ENCODE measurements around the gene STT3A. TPM values are rescaled to one million over a fixed set of nuclear protein-coding genes. Genes with fewer than 3 reads are reported as not detected.
A peak's percentile ranks its signal among the peaks of the same experiment; 100 is the strongest.

STT3A gene
- total and polyA plus RNA-seq, 10 of the 15 experiments (the other 5 are each of a cell fraction or from before 2014, with no cell fraction given), result 74.4 to 202 (median 118) TPM

DNA sequence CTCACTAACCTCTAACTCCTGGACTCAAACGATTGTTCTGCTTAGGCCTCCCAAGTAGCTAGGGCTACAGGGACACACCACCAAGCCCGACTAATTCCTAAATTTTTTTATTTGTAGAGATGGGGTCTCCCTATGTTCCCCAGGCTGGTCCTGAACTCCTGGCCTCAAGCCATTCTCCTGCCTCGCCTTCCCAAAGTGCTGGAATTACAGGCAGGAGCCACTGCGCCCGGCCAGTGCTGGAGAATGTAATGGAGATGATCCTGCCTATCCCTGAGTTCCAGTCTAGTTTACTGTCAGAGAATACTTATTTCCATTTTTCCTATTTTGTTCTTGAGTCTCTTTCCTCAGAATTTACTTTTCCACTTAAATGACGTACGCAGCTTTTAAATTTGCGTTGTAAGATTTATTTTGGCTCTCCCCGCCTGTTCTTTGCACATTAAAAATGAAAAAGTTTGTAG lies 32.1 kb downstream of the STT3A start, which contains the start of gene CHEK1:
TSS of gene CHEK1 (plus strand) at position 408 of the 458 bp plus-strand sequence. CDS start 1,606 bp downstream, outside the sequence.
- no peak for ATAC-seq
- intact Hi-C loops (cut with micrococcal nuclease; ENCODE audit: unreplicated experiment) (loop anchor here (1.0 to 2.0 kb wide), 2 partner anchors 32 to 55 kb away; partner anchors contain the start of genes EI24 and STT3A), in situ Hi-C loops (cut with MboI) (no loop called here)
- Histone ChIP-seq H3K36me3 (ENCODE audit: control insufficient read depth in 2 of 2, insufficient read depth in 2 of 2, low read length in 1 of 2) (peaks cover 2 to 15% of the 10 kb centered on the region in 2 experiments), H3K27me3 (replicated peaks in 1 of 2; ENCODE audit: control insufficient read depth in 2 of 2, insufficient read depth in 2 of 2, low read length in 1 of 2) (no peaks in the 10 kb centered on the region), H3K9me3 (replicated peaks; ENCODE audit: control insufficient read depth, insufficient read depth, low read length) (no peaks in the 10 kb centered on the region), H3K4me3 (peak within 1 kb of the TSS; percentile 81), H3K4me2 (ENCODE audit: control insufficient read depth, insufficient read depth) (peak within 1 kb of the TSS; percentile 97), H3K27ac (ENCODE audit: control insufficient read depth, insufficient read depth) (peak within 1 kb of the TSS; percentile 97), H3K79me2 (ENCODE audit: control insufficient read depth, insufficient read depth, low read length) (peaks cover 29% of the 10 kb centered on the region), H2AFZ (ENCODE audit: control insufficient read depth, low read depth, low read length) (peak within 1 kb of the TSS; percentile 95), H4K20me1 (ENCODE audit: control insufficient read depth, insufficient read depth) (no peaks in the 10 kb centered on the region), H3K4me1 (ENCODE audit: control insufficient read depth, insufficient read depth, low read length) (peaks cover 7% of the 10 kb centered on the region; the same call in 1 of the 2 replicates), H3K9ac (ENCODE audit: control insufficient read depth, insufficient read depth, low read length) (peak within 1 kb of the TSS; percentile 97)
- ChIA-PET CTCF (interaction anchor here (1.1 to 1.4 kb wide), 3 partner anchors 31 to 263 kb away, joined by 3 to 4 read pairs (median 4); partner anchors contain the start of gene HYLS1), POLR2A (interaction anchor here (0.7 to 2.4 kb wide), 7 partner anchors 9 to 263 kb away, joined by 3 to 18 read pairs (median 4); partner anchors contain the start of genes HYLS1 and STT3A), RAD21 (ENCODE audit: unreplicated experiment) (interaction anchor here (0.8 to 1.9 kb wide), 6 partner anchors 8 to 265 kb away, joined by 3 to 5 read pairs (median 3); partner anchors contain the start of genes HYLS1 and STT3A), SMC1A (ENCODE audit: uncharacterized antibody, unreplicated experiment) (interaction anchor here (1.2 to 2.4 kb wide), 7 partner anchors 31 to 569 kb away, joined by 3 to 10 read pairs (median 5); partner anchors contain the start of gene STT3A)
- BruUV-seq (replicated peaks), result no TSS peak
- no peak for FAIRE-seq
- no peak for TF ChIP-seq SIN3A (IDR thresholded peaks at IDR 0.05; ENCODE audit: low read depth, low read length)
- no peak for DNase-seq (ENCODE audit: low read depth, low spot score)
- WGBS (ENCODE audit: insufficient coverage, insufficient replicate concordance, low lambda C conversion rate, missing lambda C conversion rate), result 54% methylated on average over 9 of the region's 9 CpGs

DNA sequence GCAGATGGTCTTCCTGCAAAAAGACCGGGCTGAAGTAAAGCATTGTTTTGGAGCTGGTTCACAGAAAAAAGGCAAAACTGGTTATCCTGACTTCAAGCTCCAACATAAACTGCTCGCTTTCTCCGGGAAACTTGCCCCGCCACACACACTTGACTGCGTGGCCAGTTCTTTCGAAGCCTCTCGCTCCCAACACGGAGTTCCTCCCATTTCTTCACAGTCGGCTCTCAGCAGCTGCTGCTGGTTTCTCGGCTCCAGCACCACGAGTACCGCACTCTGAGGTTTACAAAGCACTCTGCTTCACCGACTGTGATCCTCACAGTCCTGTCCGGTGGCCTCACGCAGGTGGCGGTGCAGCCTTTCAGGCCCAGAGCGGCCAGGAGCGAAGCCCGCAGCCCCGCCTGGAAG lies 32.6 kb downstream of the STT3A start:
- H4K20me1 ChIP-seq (ENCODE audit: control insufficient read depth, insufficient read depth), result no peaks in the 10 kb centered on the region
- TSS peak; percentile 97 for BruUV-seq (replicated peaks)
- CTCF ChIA-PET, result interaction anchor here (1.1 to 1.4 kb wide), 3 partner anchors 32 to 263 kb away, joined by 3 to 4 read pairs (median 4); partner anchors contain the start of gene HYLS1
- peak overlapping the region; percentile 95 for H2AFZ ChIP-seq (ENCODE audit: control insufficient read depth, low read depth, low read length)
- H3K4me1 ChIP-seq (ENCODE audit: control insufficient read depth, insufficient read depth, low read length), result peaks cover 7% of the 10 kb centered on the region; the same call in 1 of the 2 replicates
- SMC1A ChIA-PET (ENCODE audit: uncharacterized antibody, unreplicated experiment), result interaction anchor here (0.6 to 2.4 kb wide), 8 partner anchors 31 to 569 kb away, joined by 3 to 10 read pairs (median 4); partner anchors contain the start of gene STT3A
- WGBS (ENCODE audit: insufficient coverage, insufficient replicate concordance, low lambda C conversion rate, missing lambda C conversion rate), result under 1% methylated on average over 20 of the region's 20 CpGs
- H3K9me3 ChIP-seq (replicated peaks; ENCODE audit: control insufficient read depth, insufficient read depth, low read length), result no peaks in the 10 kb centered on the region
- POLR2A ChIA-PET, result interaction anchor here (0.7 to 2.4 kb wide), 8 partner anchors 8 to 263 kb away, joined by 3 to 18 read pairs (median 4); partner anchors contain the start of genes HYLS1 and STT3A
- FAIRE-seq (no peak), DNase-seq (ENCODE audit: low read depth, low spot score) (no peak), ATAC-seq (no peak)
- peak overlapping the region; percentile 97 for H3K4me2 ChIP-seq (ENCODE audit: control insufficient read depth, insufficient read depth)
- H3K9ac ChIP-seq (ENCODE audit: control insufficient read depth, insufficient read depth, low read length), result peak overlapping the region; percentile 97
- intact Hi-C loops (cut with micrococcal nuclease; ENCODE audit: unreplicated experiment), result loop anchor here (1.0 to 2.0 kb wide), 2 partner anchors 32 to 56 kb away; partner anchors contain the start of genes EI24 and STT3A
- H3K36me3 ChIP-seq (ENCODE audit: control insufficient read depth in 2 of 2, insufficient read depth in 2 of 2, low read length in 1 of 2), result peaks cover 3 to 10% of the 10 kb centered on the region in 2 experiments
- peak overlapping the region; percentile 81 for H3K4me3 ChIP-seq
- no peaks in the 10 kb centered on the region for H3K27me3 ChIP-seq (replicated peaks in 1 of 2; ENCODE audit: control insufficient read depth in 2 of 2, insufficient read depth in 2 of 2, low read length in 1 of 2)
- H3K79me2 ChIP-seq (ENCODE audit: control insufficient read depth, insufficient read depth, low read length), result peaks cover 30% of the 10 kb centered on the region
- peak overlapping the region; percentile 97 for H3K27ac ChIP-seq (ENCODE audit: control insufficient read depth, insufficient read depth)
- in situ Hi-C loops (cut with MboI), result no loop called here
- RAD21 ChIA-PET (ENCODE audit: unreplicated experiment), result interaction anchor here (0.8 to 1.9 kb wide), 7 partner anchors 8 to 265 kb away, joined by 3 to 5 read pairs (median 3); partner anchors contain the start of genes HYLS1 and STT3A
- TF ChIP-seq MTA3 (IDR thresholded peaks at IDR 0.05; ENCODE audit: borderline replicate concordance, low read length), result 0 out of 2 replicates have a peak, but pooled peaks have one; percentile 50
- TF ChIP-seq, protein P1, sequence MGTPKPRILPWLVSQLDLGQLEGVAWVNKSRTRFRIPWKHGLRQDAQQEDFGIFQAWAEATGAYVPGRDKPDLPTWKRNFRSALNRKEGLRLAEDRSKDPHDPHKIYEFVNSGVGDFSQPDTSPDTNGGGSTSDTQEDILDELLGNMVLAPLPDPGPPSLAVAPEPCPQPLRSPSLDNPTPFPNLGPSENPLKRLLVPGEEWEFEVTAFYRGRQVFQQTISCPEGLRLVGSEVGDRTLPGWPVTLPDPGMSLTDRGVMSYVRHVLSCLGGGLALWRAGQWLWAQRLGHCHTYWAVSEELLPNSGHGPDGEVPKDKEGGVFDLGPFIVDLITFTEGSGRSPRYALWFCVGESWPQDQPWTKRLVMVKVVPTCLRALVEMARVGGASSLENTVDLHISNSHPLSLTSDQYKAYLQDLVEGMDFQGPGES (IDR thresholded peaks at IDR 0.05), result no peak
- TF ChIP-seq, protein P2, sequence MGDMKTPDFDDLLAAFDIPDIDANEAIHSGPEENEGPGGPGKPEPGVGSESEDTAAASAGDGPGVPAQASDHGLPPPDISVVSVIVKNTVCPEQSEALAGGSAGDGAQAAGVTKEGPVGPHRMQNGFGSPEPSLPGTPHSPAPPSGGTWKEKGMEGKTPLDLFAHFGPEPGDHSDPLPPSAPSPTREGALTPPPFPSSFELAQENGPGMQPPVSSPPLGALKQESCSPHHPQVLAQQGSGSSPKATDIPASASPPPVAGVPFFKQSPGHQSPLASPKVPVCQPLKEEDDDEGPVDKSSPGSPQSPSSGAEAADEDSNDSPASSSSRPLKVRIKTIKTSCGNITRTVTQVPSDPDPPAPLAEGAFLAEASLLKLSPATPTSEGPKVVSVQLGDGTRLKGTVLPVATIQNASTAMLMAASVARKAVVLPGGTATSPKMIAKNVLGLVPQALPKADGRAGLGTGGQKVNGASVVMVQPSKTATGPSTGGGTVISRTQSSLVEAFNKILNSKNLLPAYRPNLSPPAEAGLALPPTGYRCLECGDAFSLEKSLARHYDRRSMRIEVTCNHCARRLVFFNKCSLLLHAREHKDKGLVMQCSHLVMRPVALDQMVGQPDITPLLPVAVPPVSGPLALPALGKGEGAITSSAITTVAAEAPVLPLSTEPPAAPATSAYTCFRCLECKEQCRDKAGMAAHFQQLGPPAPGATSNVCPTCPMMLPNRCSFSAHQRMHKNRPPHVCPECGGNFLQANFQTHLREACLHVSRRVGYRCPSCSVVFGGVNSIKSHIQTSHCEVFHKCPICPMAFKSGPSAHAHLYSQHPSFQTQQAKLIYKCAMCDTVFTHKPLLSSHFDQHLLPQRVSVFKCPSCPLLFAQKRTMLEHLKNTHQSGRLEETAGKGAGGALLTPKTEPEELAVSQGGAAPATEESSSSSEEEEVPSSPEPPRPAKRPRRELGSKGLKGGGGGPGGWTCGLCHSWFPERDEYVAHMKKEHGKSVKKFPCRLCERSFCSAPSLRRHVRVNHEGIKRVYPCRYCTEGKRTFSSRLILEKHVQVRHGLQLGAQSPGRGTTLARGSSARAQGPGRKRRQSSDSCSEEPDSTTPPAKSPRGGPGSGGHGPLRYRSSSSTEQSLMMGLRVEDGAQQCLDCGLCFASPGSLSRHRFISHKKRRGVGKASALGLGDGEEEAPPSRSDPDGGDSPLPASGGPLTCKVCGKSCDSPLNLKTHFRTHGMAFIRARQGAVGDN (IDR thresholded peaks at IDR 0.05), result peak; percentile 79
- TF ChIP-seq, protein P3, sequence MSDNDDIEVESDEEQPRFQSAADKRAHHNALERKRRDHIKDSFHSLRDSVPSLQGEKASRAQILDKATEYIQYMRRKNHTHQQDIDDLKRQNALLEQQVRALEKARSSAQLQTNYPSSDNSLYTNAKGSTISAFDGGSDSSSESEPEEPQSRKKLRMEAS (IDR thresholded peaks at IDR 0.05; ENCODE audit: low read depth, low read length), result peak; percentile 35; the same call in 1 of the 2 replicates
- TF ChIP-seq SPI1 (IDR thresholded peaks at IDR 0.05; ENCODE audit: borderline replicate concordance, insufficient read depth, low read depth, low read length), result no peak
- no peak for TF ChIP-seq BMI1 (IDR thresholded peaks at IDR 0.05; ENCODE audit: borderline replicate concordance)
- peak; percentile 20; the same call in 1 of the 2 replicates for TF ChIP-seq BACH1 (IDR thresholded peaks at IDR 0.05; ENCODE audit: borderline replicate concordance)
- 0 out of 2 replicates have a peak, but pooled peaks have one; percentile 1 for TF ChIP-seq SMC3 (IDR thresholded peaks at IDR 0.05; ENCODE audit: borderline replicate concordance, low read length)

Data from GM12878 (cell line).